MM.1S (cell line): Measurements from ENCODE around the gene KCNK16.

Source experiments
- DNase-seq: peaks from one replicate; pipeline ENCODE4 v3.0.0-alpha.2; 2015
- H2AFZ ChIP-seq: fragments of 300-600 bp; sonication (generic); 2 replicates; pipeline ENCODE4 v1.6.0; 2016; ENCODE audit warnings: antibody characterized with exemption, low read length
- H3F3A ChIP-seq: fragments of 300-600 bp; sonication (generic); 2 replicates; pipeline ENCODE4 v1.6.1; 2016; ENCODE audit warnings: mild to moderate bottlenecking, antibody characterized with exemption, low read length, moderate library complexity, mixed read lengths; ENCODE audit not compliant: insufficient read depth
- H3K27ac ChIP-seq: fragments of 300-600 bp; sonication (generic); 2 replicates; pipeline ENCODE4 v1.5.1; 2016; ENCODE audit warnings: mild to moderate bottlenecking, low read length
- H3K27me3 ChIP-seq: fragments of 300-600 bp; sonication (generic); replicated peaks from 2 replicates; pipeline ENCODE4 v1.6.0; 2016; ENCODE audit warnings: low read length; ENCODE audit not compliant: insufficient read depth
- H3K36me3 ChIP-seq: fragments of 300-600 bp; sonication (generic); replicated peaks from 2 replicates; pipeline ENCODE4 v1.6.1; 2016; ENCODE audit warnings: mild to moderate bottlenecking, low read length, mixed read lengths; ENCODE audit not compliant: insufficient read depth
- H3K4me1 ChIP-seq: fragments of 300-600 bp; sonication (generic); 2 replicates; pipeline ENCODE4 v1.6.1; 2016; ENCODE audit warnings: low read length, mixed read lengths
- H3K4me2 ChIP-seq: fragments of 300-600 bp; sonication (generic); 2 replicates; pipeline ENCODE4 v1.6.0; 2016; ENCODE audit warnings: low read depth, low read length
- H3K4me3 ChIP-seq: fragments of 300-600 bp; sonication (generic); 2 replicates; pipeline ENCODE4 v1.5.1; 2016; ENCODE audit warnings: low read length, mixed read lengths
- H3K79me2 ChIP-seq: fragments of 300-600 bp; sonication (generic); 2 replicates; pipeline ENCODE4 v1.6.1; 2016; ENCODE audit warnings: mixed run types, low read length, mixed read lengths
- H3K9ac ChIP-seq: fragments of 300-600 bp; sonication (generic); 2 replicates; pipeline ENCODE4 v1.6.1; 2016; ENCODE audit warnings: low read length, mixed read lengths
- H3K9me2 ChIP-seq: fragments of 300-600 bp; sonication (generic); replicated peaks from 2 replicates; pipeline ENCODE4 v1.6.1; 2016; ENCODE audit warnings: mild to moderate bottlenecking, low read length, mixed read lengths; ENCODE audit not compliant: insufficient read depth
- H3K9me3 ChIP-seq: fragments of 300-600 bp; sonication (generic); replicated peaks from 2 replicates; pipeline ENCODE4 v1.6.1; 2016; ENCODE audit warnings: mild to moderate bottlenecking, low read length, mixed read lengths; ENCODE audit not compliant: insufficient read depth
- H4K20me1 ChIP-seq: fragments of 300-600 bp; sonication (generic); 2 replicates; pipeline ENCODE4 v1.6.1; 2016; ENCODE audit warnings: mild to moderate bottlenecking, low read length, moderate library complexity, mixed read lengths; ENCODE audit not compliant: insufficient read depth
- EZH2 ChIP-seq: fragments of 300-600 bp; sonication (generic); optimal IDR thresholded peaks from 2 replicates; pipeline ENCODE3; 2017; ENCODE audit warnings: low read depth, mild to moderate bottlenecking, antibody characterized with exemption, low read length, mixed read lengths
- EZH2phosphoT487 ChIP-seq: fragments of 300-600 bp; sonication (generic); IDR thresholded peaks from 2 replicates; pipeline ENCODE4 v1.6.1; 2018; ENCODE audit warnings: antibody characterized with exemption, low read length
- TF ChIP-seq, protein P1 (sequence below): fragments of 300-600 bp; sonication (generic); IDR thresholded peaks from 2 replicates; pipeline ENCODE4 v1.5.1; 2016; ENCODE audit warnings: antibody characterized with exemption, low read length, mixed read lengths

The KCNK16 gene

DNA sequence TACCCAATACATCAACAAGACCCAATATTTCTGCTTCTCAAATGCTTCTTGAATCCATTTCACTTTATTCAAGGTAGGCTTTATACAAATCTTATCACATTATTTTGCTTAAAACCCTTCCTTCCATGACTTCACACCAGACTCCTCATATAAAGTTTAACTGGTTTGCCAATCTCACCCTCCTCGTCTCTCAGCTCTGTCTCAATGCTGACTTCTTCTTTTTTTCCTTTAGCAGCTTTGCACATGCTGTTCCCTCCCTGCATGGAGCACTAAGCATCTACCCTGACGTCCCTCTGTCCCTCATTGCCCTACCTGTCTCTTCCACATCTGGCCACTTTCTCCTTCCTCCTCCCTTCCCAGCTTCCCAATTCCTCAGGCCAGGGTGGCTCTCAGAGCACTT is 39.7 kb downstream of the KCNK16 start:
- no peak overlapping the region for H2AFZ ChIP-seq
- no peaks in the 10 kb centered on the region for H3K27me3 ChIP-seq
- H3K27ac ChIP-seq: no peak overlapping the region
- H3K4me1 ChIP-seq: no peaks in the 10 kb centered on the region
- no peaks in the 10 kb centered on the region for H3K79me2 ChIP-seq
- no peaks in the 10 kb centered on the region for H3K9me2 ChIP-seq
- TF ChIP-seq EZH2phosphoT487 (no peak), EZH2 (no peak)
- TF ChIP-seq, protein P1, sequence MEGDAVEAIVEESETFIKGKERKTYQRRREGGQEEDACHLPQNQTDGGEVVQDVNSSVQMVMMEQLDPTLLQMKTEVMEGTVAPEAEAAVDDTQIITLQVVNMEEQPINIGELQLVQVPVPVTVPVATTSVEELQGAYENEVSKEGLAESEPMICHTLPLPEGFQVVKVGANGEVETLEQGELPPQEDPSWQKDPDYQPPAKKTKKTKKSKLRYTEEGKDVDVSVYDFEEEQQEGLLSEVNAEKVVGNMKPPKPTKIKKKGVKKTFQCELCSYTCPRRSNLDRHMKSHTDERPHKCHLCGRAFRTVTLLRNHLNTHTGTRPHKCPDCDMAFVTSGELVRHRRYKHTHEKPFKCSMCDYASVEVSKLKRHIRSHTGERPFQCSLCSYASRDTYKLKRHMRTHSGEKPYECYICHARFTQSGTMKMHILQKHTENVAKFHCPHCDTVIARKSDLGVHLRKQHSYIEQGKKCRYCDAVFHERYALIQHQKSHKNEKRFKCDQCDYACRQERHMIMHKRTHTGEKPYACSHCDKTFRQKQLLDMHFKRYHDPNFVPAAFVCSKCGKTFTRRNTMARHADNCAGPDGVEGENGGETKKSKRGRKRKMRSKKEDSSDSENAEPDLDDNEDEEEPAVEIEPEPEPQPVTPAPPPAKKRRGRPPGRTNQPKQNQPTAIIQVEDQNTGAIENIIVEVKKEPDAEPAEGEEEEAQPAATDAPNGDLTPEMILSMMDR: no peak
- no peak for DNase-seq
- H3K36me3 ChIP-seq: no peaks in the 10 kb centered on the region
- H3K4me2 ChIP-seq: no peak overlapping the region
- no peaks in the 10 kb centered on the region for H3K9me3 ChIP-seq
- H3K4me3 ChIP-seq: no peak overlapping the region
- no peak overlapping the region for H3K9ac ChIP-seq
- no peaks in the 10 kb centered on the region for H3F3A ChIP-seq
- no peaks in the 10 kb centered on the region for H4K20me1 ChIP-seq

DNA sequence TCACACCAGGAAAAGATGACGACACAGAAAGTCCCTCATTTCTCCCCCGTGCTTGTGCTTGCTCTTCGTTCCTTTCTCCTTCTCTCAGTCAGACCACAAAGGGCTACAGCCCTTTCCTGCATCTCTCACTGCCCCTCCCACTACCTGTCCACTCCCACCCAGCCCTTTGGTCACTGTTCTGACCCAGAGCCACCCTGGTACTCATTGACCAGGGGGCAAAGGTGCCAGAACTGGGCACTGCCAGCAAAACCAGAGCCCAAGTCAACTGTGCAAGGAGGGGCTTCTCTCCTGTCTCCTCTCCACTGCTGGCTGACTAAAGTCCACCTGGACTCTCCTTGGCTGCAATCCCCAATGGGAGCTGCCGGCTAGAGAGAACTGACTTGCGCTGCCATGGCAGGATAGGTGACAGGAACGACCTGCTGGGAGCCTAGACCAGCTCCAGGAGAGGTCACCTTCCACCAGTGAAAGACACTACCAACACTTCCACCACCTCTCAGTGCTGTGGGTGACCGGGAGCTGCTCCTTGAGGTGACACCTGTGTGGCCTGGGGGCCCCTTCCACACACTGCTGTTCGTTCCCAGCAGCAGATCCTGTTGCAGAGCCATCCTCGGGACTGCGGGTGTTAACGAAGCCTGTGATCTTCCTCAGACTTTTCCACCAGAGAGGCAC is 41.1 kb downstream of the KCNK16 start:
- Histone ChIP-seq H3K9ac (no peak overlapping the region), H2AFZ (no peak overlapping the region), H4K20me1 (no peaks in the 10 kb centered on the region), H3K27ac (no peak overlapping the region), H3K36me3 (no peaks in the 10 kb centered on the region), H3K9me3 (no peaks in the 10 kb centered on the region), H3K4me1 (no peaks in the 10 kb centered on the region), H3K79me2 (no peaks in the 10 kb centered on the region), H3K4me3 (no peak overlapping the region), H3K27me3 (no peaks in the 10 kb centered on the region), H3F3A (no peaks in the 10 kb centered on the region), H3K9me2 (no peaks in the 10 kb centered on the region), H3K4me2 (no peak overlapping the region)
- DNase-seq: no peak
- TF ChIP-seq EZH2phosphoT487 (no peak), EZH2 (no peak)
- TF ChIP-seq, protein P1: no peak

GRCh38 chr6:39280247-39280731 is 42.2 kb downstream of the KCNK16 start:
- Histone ChIP-seq H3K27ac (no peak overlapping the region), H3K9ac (no peak overlapping the region), H3K9me2 (no peaks in the 10 kb centered on the region), H3K4me3 (no peak overlapping the region), H4K20me1 (no peaks in the 10 kb centered on the region), H3K36me3 (no peaks in the 10 kb centered on the region), H3K4me1 (no peaks in the 10 kb centered on the region), H3F3A (no peaks in the 10 kb centered on the region), H3K79me2 (no peaks in the 10 kb centered on the region), H3K4me2 (no peak overlapping the region), H3K27me3 (no peaks in the 10 kb centered on the region), H2AFZ (no peak overlapping the region), H3K9me3 (no peaks in the 10 kb centered on the region)
- TF ChIP-seq, protein P1: no peak
- TF ChIP-seq EZH2phosphoT487 (no peak), EZH2 (no peak)
- DNase-seq: no peak
